HG03439 (cell line): ENCODE results near the gene UQCRC2.
A peak's percentile ranks its signal among the peaks of the same experiment; 100 is the strongest.
"Not testable (repeated sequence)": the region's sequence is repeated elsewhere in the genome, so short reads cannot be mapped to it uniquely, and the experiment has no call there.

Experiments used
- ATAC-seq: cut with Tn5 transposase; IDR thresholded peaks from one replicate; pipeline ENCODE4 v1.9.1; 2021; ENCODE audit warnings: mild to moderate bottlenecking, moderate library complexity; ENCODE audit not compliant: unreplicated experiment

Gene UQCRC2

DNA sequence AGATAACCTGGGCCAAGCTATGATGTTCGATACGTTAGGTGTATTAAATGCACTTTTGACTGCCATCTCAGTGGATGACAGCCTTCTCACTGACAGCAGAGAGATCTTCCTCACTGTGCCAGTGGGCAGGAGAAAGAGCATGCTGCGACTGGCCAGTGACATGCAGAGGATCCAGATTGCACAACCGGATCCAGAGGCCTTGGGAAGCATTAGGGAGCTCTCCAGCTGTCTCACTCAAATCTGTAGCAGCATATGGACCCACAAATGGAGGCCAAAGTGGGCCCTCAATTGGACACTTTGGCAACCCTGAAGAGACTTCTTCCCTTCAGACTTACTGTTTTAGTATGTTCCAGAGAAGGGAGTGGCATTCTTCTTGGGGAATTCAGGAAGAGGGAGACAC lies 26.9 kb downstream of the UQCRC2 start:
- no peak for ATAC-seq

GRCh38 chr16:21982108-21982507 lies 28.9 kb downstream of the UQCRC2 start:
- no peak for ATAC-seq

- no peak for ATAC-seq
Observed at GRCh38 chr16:21984062-21984461, 30.9 kb downstream of the UQCRC2 start.

- ATAC-seq: no peak
Observed at GRCh38 chr16:21985524-21985923, 32.4 kb downstream of the UQCRC2 start.

GRCh38 chr16:21986692-21987246 lies 33.6 kb downstream of the UQCRC2 start:
- no peak for ATAC-seq

- no peak for ATAC-seq
Observed at GRCh38 chr16:21987498-21987897, 34.3 kb downstream of the UQCRC2 start.

- ATAC-seq: no peak
Observed at GRCh38 chr16:21989133-21989532, 36.0 kb downstream of the UQCRC2 start.

- ATAC-seq: no peak
Observed at GRCh38 chr16:21989751-21990150, 36.6 kb downstream of the UQCRC2 start.

- no peak for ATAC-seq
Observed at GRCh38 chr16:21990381-21990944, 37.3 kb downstream of the UQCRC2 start.

DNA sequence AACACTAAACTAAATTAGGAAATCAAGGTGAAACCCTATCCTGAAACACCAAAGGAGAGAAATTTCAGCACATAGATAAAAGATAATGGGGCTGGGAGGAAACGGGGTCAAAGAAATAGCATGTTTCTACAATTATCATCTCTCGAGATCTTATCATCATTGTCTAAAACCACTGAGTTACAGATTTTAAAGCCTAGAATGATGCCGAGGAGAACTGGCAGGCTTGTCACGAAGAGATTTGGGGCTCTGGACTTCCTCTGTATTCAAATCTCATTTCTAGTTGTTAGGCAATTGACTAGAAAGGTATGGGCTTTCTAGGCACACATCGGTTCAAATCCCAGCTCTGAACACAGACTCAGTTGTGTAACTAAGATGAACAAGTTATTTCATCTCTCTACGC lies 38.5 kb downstream of the UQCRC2 start:
- ATAC-seq: no peak

GRCh38 chr16:21994856-21995465 lies 41.8 kb downstream of the UQCRC2 start:
- no peak for ATAC-seq

DNA sequence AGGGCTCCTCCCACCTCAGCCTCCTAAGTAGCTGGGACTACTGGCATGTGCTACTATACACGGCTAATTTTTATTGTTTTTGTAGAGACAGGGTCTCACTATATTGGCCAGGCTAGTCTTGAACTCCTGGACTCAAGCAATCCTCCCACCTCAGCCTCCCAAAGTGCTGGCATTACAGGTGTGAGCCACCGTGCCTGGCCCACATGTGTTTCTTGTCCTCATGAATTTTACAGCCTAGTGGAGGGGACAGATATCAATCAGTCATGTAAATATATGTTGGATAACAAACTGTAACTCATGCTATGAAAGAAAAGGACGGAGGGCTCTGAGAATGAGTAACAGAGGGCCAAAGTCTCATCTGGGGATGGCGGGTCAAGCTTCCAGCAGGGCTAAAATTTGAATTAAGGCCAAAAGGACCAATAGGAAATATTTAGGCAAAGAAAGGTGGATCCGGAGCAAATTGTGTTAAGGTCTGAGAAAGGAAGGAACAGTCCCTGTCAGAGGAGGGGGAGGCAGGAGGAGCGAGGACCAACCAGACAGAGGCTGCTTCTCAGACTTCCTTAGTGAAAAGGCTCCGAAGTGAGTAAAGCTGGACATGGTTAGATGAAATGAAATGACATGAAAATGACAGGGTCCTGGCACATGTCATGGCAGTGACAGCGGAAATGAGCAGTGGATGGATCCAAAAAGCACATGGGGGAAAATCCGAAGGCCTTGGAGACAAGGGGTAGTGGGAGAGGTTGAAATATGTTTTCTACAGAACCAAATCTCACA lies 43.9 kb downstream of the UQCRC2 start:
- no peak for ATAC-seq

DNA sequence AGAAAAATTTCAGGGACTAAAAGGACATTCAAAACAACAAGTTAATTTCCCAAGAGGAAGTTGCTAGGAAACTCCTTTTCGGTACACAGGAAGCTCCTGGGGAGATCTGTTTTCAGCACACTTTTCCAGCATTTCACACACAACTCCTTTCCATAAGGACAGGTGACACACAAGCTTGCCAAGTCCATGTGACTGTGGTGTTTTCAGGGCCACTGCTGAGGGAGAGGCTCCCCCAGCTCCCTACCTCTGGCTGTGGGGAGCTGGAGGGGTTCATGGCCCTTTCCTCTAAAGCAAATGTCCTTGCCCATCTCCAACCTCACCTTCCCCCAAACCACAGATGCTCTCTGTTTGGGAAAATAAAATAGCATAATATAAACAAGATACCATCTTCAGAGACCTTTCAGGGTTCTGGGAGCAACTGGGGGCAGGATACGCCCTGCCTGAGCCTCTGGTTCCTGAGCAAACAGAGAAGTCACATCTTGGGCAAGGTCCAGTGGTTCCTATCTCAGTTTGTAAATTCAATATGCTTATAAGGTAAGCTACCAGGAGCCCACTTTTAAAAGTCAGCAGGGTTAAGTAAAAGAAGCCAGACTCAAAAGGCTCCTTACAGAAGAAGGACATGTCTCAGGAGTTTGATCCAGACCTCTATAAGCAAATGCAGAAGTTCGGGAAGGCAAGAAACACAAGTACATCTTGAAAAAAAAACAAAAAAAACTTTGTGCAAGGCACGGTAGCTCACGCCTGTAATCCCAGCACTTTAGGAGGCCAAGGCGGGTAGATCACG lies 44.7 kb downstream of the UQCRC2 start:
- no peak for ATAC-seq

GRCh38 chr16:22001591-22001990 lies 48.4 kb downstream of the UQCRC2 start:
- no peak for ATAC-seq

- ATAC-seq: not testable (repeated sequence)
Observed at GRCh38 chr16:22002047-22002446, 48.9 kb downstream of the UQCRC2 start.

DNA sequence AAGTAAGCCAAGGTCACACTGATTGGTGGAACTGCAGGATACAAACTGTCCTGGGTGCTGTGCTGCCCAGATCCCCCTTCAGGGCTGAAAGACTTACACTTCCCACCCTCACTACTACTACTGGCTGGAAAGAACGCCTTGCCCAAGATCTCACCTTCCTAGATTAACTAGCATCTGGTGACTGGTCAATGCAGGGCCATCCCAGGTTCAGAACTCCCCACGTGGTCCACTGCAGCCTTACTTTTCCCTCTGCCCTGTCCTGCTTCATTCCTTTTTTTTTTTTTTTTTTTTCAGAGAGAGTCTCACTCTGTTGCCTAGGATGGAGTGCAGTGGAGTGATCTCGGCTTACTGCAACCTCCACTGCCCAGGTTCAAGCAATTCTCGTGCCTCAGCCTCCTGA lies 50.0 kb downstream of the UQCRC2 start:
- ATAC-seq: no peak

- ATAC-seq: no peak
Observed at GRCh38 chr16:22004341-22004740, 51.2 kb downstream of the UQCRC2 start.

DNA sequence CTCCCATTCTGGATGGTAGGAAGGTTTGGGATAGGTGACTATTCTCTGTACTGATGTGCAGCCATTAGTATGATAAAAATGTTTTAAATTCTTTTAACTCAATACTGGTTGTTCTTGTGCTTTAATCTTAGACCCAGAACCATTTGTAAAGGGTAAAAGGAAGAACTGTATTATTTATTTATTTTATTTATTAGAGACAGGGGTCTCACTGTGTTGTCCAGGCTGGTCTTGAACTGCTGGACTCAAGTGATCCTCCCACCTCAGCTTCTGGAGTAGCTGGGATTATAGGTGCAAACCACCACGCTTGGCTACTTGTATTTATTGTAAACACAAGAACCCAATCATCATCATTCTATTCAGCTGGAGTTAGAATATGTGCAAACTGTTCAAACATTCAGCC lies 52.6 kb downstream of the UQCRC2 start:
- no peak for ATAC-seq

DNA sequence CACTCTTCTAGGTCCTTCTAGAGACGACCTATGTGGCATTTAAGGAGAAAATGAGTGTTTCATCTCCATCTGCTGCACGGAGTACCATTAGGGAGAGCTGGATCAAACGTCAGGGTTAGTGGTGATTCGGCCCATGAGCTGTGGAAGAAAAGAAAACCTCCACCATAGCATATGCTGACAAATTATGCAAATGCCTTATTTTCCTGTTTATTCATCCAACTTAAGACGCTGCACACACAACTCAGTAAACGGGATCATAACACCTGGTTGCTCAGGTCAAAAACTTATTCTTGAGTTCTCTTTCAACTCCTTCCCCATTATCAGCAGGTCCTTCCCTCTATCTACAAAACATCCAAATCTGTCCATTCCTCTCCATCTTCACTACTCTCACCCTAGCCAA lies 53.5 kb downstream of the UQCRC2 start:
- ATAC-seq: no peak

DNA sequence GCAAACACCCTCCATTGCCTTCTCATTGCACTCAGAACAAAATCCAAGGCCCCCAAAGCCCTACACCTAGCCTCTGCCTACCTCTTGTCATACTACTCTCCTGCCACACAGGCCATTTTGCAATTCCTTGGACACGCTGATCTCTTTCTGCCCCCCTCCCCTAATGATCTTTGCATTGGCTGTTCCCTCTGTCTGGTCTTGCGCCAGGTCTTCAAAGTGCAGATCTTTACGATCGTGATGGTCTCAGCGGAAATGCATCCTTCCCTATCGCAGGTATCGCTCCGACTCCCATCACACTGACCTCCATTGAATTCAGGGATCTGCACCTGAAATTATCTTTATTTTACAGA lies 54.0 kb downstream of the UQCRC2 start:
- ATAC-seq: no peak

DNA sequence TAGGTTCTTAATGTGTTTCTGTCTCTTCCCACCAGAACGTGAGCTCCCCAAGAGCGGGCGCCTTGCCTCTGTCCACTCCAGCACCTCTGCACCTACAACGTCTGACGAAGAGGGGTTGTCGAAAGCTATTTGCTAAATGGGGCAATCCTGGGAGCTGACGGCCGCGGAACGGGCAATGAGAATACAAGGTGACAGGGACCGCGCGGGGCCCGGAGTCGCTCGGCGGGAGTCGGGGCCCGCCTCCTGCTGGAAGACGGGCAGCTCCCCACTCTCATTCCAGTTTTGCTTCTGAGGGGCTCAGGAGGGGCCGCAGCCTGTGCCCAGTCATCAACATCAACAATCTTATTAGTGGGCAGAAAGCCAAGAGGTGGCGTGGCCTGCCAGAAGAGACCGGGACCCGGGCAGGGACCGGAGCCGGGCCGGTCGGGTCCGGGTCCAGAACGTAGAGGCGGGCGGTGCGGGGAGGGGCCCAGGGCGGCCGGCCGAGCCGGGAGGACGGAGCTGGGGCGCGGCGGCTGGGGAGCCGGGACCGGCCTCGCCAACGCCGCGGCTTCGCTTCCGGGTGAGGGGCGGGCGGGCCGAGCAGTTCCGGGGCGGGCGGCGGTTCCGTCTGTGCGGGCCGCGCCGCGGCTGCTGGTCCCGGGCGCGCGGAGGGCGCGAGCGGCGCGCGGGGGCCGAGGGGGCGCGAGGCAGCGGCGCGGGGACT lies 54.5 kb downstream of the UQCRC2 start, which contains the start of gene MOSMO:
Gene MOSMO (plus strand): TSS at position 603 of the 706 bp plus-strand sequence. CDS start 191 bp downstream, outside the sequence.
- ATAC-seq: peak; percentile 54
